Osteoblast (primary cell): ENCODE measurements around the gene CHKB. TPM values are rescaled to one million over a fixed set of nuclear protein-coding genes. Genes with fewer than 3 reads are reported as not detected.
"Not testable (repeated sequence)": the region's sequence is repeated elsewhere in the genome, so short reads cannot be mapped to it uniquely, and the experiment has no call there.

ENCODE experiments used
- DNase-seq: peaks from one replicate; pipeline ENCODE4 v3.0.0; 2011; ENCODE audit warnings: low spot score, mixed read lengths; ENCODE audit not compliant: insufficient read length; ENCODE audit errors: missing footprints
- H2AFZ ChIP-seq: 2 replicates; pipeline ENCODE4 v1.6.0; 2011; ENCODE audit warnings: mild to moderate bottlenecking, low read length
- H3K27ac ChIP-seq: 2 replicates; pipeline ENCODE4 v1.5.1; 2011; ENCODE audit warnings: mild to moderate bottlenecking, low read depth, low read length, moderate library complexity
- H3K27me3 ChIP-seq: 2 replicates; pipeline ENCODE4 v1.6.0; 2012; ENCODE audit warnings: mild to moderate bottlenecking, control low read depth, inconsistent platforms, low read length, moderate library complexity; ENCODE audit not compliant: insufficient read depth
- H3K36me3 ChIP-seq: 2 replicates; pipeline ENCODE4 v1.5.1; 2011; ENCODE audit warnings: mild to moderate bottlenecking, low read length, control low read depth, moderate library complexity; ENCODE audit not compliant: insufficient read depth
- H3K4me1 ChIP-seq: 2 replicates; pipeline ENCODE4 v1.5.1; 2011; ENCODE audit warnings: mild to moderate bottlenecking, low read length, control low read depth, moderate library complexity; ENCODE audit not compliant: insufficient read depth
- H3K4me2 ChIP-seq: 2 replicates; pipeline ENCODE4 v1.6.0; 2011; ENCODE audit warnings: mild to moderate bottlenecking, low read length; ENCODE audit not compliant: insufficient read depth
- H3K4me3 ChIP-seq: fragments of 200-600 bp; sonication (generic); 3 replicates; pipeline ENCODE4 v1.5.1; 2012; ENCODE audit warnings: mild to moderate bottlenecking, low read length, inconsistent platforms; ENCODE audit not compliant: insufficient read depth
- H3K79me2 ChIP-seq: 2 replicates; pipeline ENCODE4 v1.6.0; 2012; ENCODE audit warnings: mild to moderate bottlenecking, low read length, control low read depth, inconsistent platforms; ENCODE audit not compliant: insufficient read depth
- H3K9me3 ChIP-seq: 2 replicates; pipeline ENCODE4 v1.5.1; 2011; ENCODE audit warnings: low read depth, low read length, control low read depth
- H4K20me1 ChIP-seq: 2 replicates; pipeline ENCODE4 v1.6.0; 2012; ENCODE audit warnings: mild to moderate bottlenecking, low read length, control low read depth; ENCODE audit not compliant: insufficient read depth
- CTCF ChIP-seq: IDR thresholded peaks from 2 replicates; pipeline ENCODE4 v1.5.1; 2011; ENCODE audit warnings: mild to moderate bottlenecking, low read depth, low read length, moderate library complexity; ENCODE audit errors: extremely low read depth
- total RNA-seq: library from RNA; depleted of rRNA; stranded (reverse); fragments of >200 nt; gene quantifications from 2 replicates; pipeline ENCODE4 v1.2.3, GENCODE V29; 2012

CHKB gene
- total RNA-seq, 1 donor = 28.6 TPM

- Histone ChIP-seq H3K9me3 (no peaks in the 10 kb centered on the region), H3K27me3 (peaks cover 21% of the 10 kb centered on the region)
- TF ChIP-seq CTCF = no peak
These were observed 40.2 kb upstream of the CHKB start for GRCh38 chr22:50622723-50623327.

GRCh38 chr22:50621948-50622722, 39.5 kb upstream of the CHKB start:
- H3K4me1 ChIP-seq = peaks cover 14% of the 10 kb centered on the region
- H2AFZ ChIP-seq = no peak overlapping the region
- H3K27me3 ChIP-seq = peaks cover 21% of the 10 kb centered on the region
- H3K4me3 ChIP-seq = no peak overlapping the region
- no peaks in the 10 kb centered on the region for H3K36me3 ChIP-seq
- peak; percentile 22 for TF ChIP-seq CTCF
- no peaks in the 10 kb centered on the region for H3K9me3 ChIP-seq
- peaks cover under 1% of the 10 kb centered on the region for H3K79me2 ChIP-seq
- H4K20me1 ChIP-seq = peaks cover 3% of the 10 kb centered on the region
- H3K27ac ChIP-seq = no peak overlapping the region
- peak overlapping the region; percentile 16 for H3K4me2 ChIP-seq
- DNase-seq = no peak

More at GRCh38 chr22:50622723-50623327, 40.2 kb upstream of the CHKB start:
- peak; percentile 56 for DNase-seq
- Histone ChIP-seq H3K79me2 (peaks cover 5% of the 10 kb centered on the region), H2AFZ (no peak overlapping the region), H3K27ac (no peak overlapping the region), H3K4me3 (no peak overlapping the region), H3K4me2 (no peak overlapping the region), H4K20me1 (peaks cover 3% of the 10 kb centered on the region), H3K4me1 (peaks cover 18% of the 10 kb centered on the region), H3K36me3 (no peaks in the 10 kb centered on the region)

DNA sequence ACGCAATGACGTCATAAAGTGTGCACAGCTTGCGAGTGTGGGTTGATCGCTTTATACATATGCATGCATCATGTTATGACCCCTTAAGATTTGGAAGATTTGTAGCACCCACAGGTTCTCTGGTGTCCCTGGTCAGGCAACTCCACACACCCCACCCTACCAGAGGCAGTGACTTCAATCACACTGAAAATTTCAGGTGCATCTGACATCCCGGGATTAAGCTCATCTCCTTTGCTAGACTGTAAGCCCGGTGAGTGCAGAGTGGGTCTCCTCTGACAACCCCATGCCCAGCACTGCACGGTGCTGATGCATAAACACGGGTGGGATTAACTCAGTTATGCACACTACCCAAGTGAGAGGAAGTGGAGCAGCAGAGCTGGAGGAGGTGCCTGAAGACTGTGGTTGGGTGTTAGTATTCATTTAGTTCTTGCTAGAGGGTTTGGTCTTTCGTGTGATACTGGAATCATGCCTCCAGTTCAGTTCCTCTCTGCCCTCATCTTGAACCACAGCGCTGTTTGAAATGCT, 38.8 kb upstream of the CHKB start:
- peaks cover 14% of the 10 kb centered on the region for H3K4me1 ChIP-seq
- H3K27me3 ChIP-seq = peaks cover 21% of the 10 kb centered on the region
- peak; percentile 48 for DNase-seq
- no peaks in the 10 kb centered on the region for H3K36me3 ChIP-seq
- no peak for TF ChIP-seq CTCF
- H4K20me1 ChIP-seq = peaks cover 3% of the 10 kb centered on the region
- no peak overlapping the region for H3K27ac ChIP-seq
- H2AFZ ChIP-seq = no peak overlapping the region
- H3K4me2 ChIP-seq = peak overlapping the region; percentile 39
- no peaks in the 10 kb centered on the region for H3K79me2 ChIP-seq
- H3K4me3 ChIP-seq = no peak overlapping the region
- H3K9me3 ChIP-seq = no peaks in the 10 kb centered on the region

DNA sequence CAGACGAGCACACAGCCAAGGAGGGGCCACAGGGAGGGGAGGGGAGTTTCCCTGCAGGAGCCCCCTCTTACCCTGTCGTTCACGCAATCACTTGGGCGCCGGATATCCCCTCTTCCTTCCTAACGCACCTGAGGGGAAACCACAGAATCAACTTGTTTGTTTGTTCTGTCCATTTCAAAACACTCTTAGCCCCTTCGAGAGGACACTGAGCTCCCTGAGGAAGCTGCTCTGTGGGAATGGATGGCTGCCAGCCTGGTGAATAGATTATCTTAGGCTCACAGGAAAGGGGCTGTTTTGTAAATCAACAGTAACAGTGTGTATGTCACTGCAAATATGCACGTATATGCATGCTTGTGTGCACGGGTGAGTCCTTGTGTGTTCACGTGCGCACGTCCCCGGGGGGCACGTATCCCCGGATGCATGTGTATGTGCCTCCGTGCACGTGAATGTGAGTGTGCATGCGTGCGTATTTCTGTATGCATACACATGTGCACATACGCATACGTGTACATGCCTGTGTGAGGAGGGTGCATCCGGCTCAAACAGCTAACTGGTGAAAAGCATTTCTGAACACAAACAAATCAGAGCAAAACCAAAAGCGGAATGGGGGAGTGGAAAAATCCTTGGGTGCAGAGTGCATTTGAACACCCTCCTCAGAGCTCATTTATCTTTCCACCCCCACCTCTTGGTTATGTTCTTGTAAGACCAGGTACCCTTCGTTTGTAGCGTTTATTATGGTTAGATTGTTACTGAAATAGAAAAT, 38.1 kb upstream of the CHKB start:
- no peak overlapping the region for H2AFZ ChIP-seq
- H3K79me2 ChIP-seq = no peaks in the 10 kb centered on the region
- no peak for DNase-seq
- H4K20me1 ChIP-seq = peaks cover 3% of the 10 kb centered on the region
- H3K36me3 ChIP-seq = no peaks in the 10 kb centered on the region
- H3K4me3 ChIP-seq = peak overlapping the region; percentile 14
- H3K27me3 ChIP-seq = peaks cover 21% of the 10 kb centered on the region
- no peak for TF ChIP-seq CTCF
- peak overlapping the region; percentile 39 for H3K4me2 ChIP-seq
- no peak overlapping the region for H3K27ac ChIP-seq
- H3K4me1 ChIP-seq = peaks cover 14% of the 10 kb centered on the region
- H3K9me3 ChIP-seq = no peaks in the 10 kb centered on the region

DNA sequence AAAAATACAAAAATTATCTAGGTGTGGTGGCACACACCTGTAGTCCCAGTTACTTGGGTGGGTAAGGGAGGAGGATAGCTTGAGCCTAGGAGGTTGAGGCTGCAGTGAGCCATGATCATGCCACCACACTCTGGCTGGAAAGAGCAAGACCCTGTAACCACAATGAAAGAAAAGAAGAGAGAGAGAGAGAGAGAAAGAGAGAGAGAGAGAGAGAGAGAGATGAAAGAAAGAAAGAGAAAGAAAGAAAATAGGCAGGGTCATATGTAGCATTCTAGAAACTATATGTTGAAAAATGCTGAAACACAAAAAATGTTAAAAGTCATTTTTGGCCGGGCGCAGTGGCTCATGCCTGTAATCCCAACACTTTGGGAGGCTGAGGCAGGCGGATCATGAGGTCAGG, 31.6 kb upstream of the CHKB start:
- not testable (repeated sequence) for H3K27me3 ChIP-seq, H2AFZ ChIP-seq, H3K4me2 ChIP-seq, H3K9me3 ChIP-seq, H4K20me1 ChIP-seq, H3K4me1 ChIP-seq, H3K79me2 ChIP-seq, H3K27ac ChIP-seq, H3K4me3 ChIP-seq, H3K36me3 ChIP-seq
- DNase-seq = peak; percentile 6
